MM.1S (cell line): ENCODE data around the gene SOBP.

Experiments used
- DNase-seq: peaks from one replicate; pipeline ENCODE4 v3.0.0-alpha.2; 2015
- H2AFZ ChIP-seq: fragments of 300-600 bp; sonication (generic); 2 replicates; pipeline ENCODE4 v1.6.0; 2016; ENCODE audit warnings: antibody characterized with exemption, low read length
- H3F3A ChIP-seq: fragments of 300-600 bp; sonication (generic); 2 replicates; pipeline ENCODE4 v1.6.1; 2016; ENCODE audit warnings: mild to moderate bottlenecking, antibody characterized with exemption, low read length, moderate library complexity, mixed read lengths; ENCODE audit not compliant: insufficient read depth
- H3K27ac ChIP-seq: fragments of 300-600 bp; sonication (generic); 2 replicates; pipeline ENCODE4 v1.5.1; 2016; ENCODE audit warnings: mild to moderate bottlenecking, low read length
- H3K27me3 ChIP-seq: fragments of 300-600 bp; sonication (generic); replicated peaks from 2 replicates; pipeline ENCODE4 v1.6.0; 2016; ENCODE audit warnings: low read length; ENCODE audit not compliant: insufficient read depth
- H3K36me3 ChIP-seq: fragments of 300-600 bp; sonication (generic); replicated peaks from 2 replicates; pipeline ENCODE4 v1.6.1; 2016; ENCODE audit warnings: mild to moderate bottlenecking, low read length, mixed read lengths; ENCODE audit not compliant: insufficient read depth
- H3K4me1 ChIP-seq: fragments of 300-600 bp; sonication (generic); 2 replicates; pipeline ENCODE4 v1.6.1; 2016; ENCODE audit warnings: low read length, mixed read lengths
- H3K4me2 ChIP-seq: fragments of 300-600 bp; sonication (generic); 2 replicates; pipeline ENCODE4 v1.6.0; 2016; ENCODE audit warnings: low read depth, low read length
- H3K4me3 ChIP-seq: fragments of 300-600 bp; sonication (generic); 2 replicates; pipeline ENCODE4 v1.5.1; 2016; ENCODE audit warnings: low read length, mixed read lengths
- H3K79me2 ChIP-seq: fragments of 300-600 bp; sonication (generic); 2 replicates; pipeline ENCODE4 v1.6.1; 2016; ENCODE audit warnings: mixed run types, low read length, mixed read lengths
- H3K9ac ChIP-seq: fragments of 300-600 bp; sonication (generic); 2 replicates; pipeline ENCODE4 v1.6.1; 2016; ENCODE audit warnings: low read length, mixed read lengths
- H3K9me2 ChIP-seq: fragments of 300-600 bp; sonication (generic); replicated peaks from 2 replicates; pipeline ENCODE4 v1.6.1; 2016; ENCODE audit warnings: mild to moderate bottlenecking, low read length, mixed read lengths; ENCODE audit not compliant: insufficient read depth
- H3K9me3 ChIP-seq: fragments of 300-600 bp; sonication (generic); replicated peaks from 2 replicates; pipeline ENCODE4 v1.6.1; 2016; ENCODE audit warnings: mild to moderate bottlenecking, low read length, mixed read lengths; ENCODE audit not compliant: insufficient read depth
- H4K20me1 ChIP-seq: fragments of 300-600 bp; sonication (generic); 2 replicates; pipeline ENCODE4 v1.6.1; 2016; ENCODE audit warnings: mild to moderate bottlenecking, low read length, moderate library complexity, mixed read lengths; ENCODE audit not compliant: insufficient read depth
- CTCF ChIP-seq: fragments of 300-600 bp; sonication (generic); IDR thresholded peaks from 2 replicates; pipeline ENCODE4 v1.5.1; 2016; ENCODE audit warnings: antibody characterized with exemption, low read length, mixed read lengths
- EZH2 ChIP-seq: fragments of 300-600 bp; sonication (generic); optimal IDR thresholded peaks from 2 replicates; pipeline ENCODE3; 2017; ENCODE audit warnings: low read depth, mild to moderate bottlenecking, antibody characterized with exemption, low read length, mixed read lengths
- EZH2phosphoT487 ChIP-seq: fragments of 300-600 bp; sonication (generic); IDR thresholded peaks from 2 replicates; pipeline ENCODE4 v1.6.1; 2018; ENCODE audit warnings: antibody characterized with exemption, low read length

SOBP gene

GRCh38 chr6:107614828-107615227 lies 124.9 kb downstream of the SOBP start:
- no peaks in the 10 kb centered on the region for H3K27me3 ChIP-seq
- no peak overlapping the region for H2AFZ ChIP-seq
- no peaks in the 10 kb centered on the region for H3K79me2 ChIP-seq
- H3K4me3 ChIP-seq, result no peak overlapping the region
- no peak overlapping the region for H3K4me2 ChIP-seq
- no peaks in the 10 kb centered on the region for H3K9me3 ChIP-seq
- H3K9ac ChIP-seq, result no peak overlapping the region
- H3F3A ChIP-seq, result no peaks in the 10 kb centered on the region
- H3K9me2 ChIP-seq, result no peaks in the 10 kb centered on the region
- TF ChIP-seq EZH2phosphoT487 (no peak), EZH2 (no peak), CTCF (no peak)
- no peaks in the 10 kb centered on the region for H4K20me1 ChIP-seq
- H3K36me3 ChIP-seq, result no peaks in the 10 kb centered on the region
- H3K4me1 ChIP-seq, result no peaks in the 10 kb centered on the region
- DNase-seq, result no peak
- H3K27ac ChIP-seq, result no peak overlapping the region

- H3F3A ChIP-seq, result no peaks in the 10 kb centered on the region
- no peak for DNase-seq
- no peak for TF ChIP-seq EZH2
- TF ChIP-seq EZH2phosphoT487, result no peak
- TF ChIP-seq CTCF, result no peak
- no peaks in the 10 kb centered on the region for H3K27me3 ChIP-seq
- no peaks in the 10 kb centered on the region for H4K20me1 ChIP-seq
- H3K27ac ChIP-seq, result no peak overlapping the region
- no peak overlapping the region for H2AFZ ChIP-seq
- H3K36me3 ChIP-seq, result no peaks in the 10 kb centered on the region
- H3K9me3 ChIP-seq, result no peaks in the 10 kb centered on the region
- no peaks in the 10 kb centered on the region for H3K4me1 ChIP-seq
- no peak overlapping the region for H3K4me3 ChIP-seq
- H3K4me2 ChIP-seq, result no peak overlapping the region
- no peaks in the 10 kb centered on the region for H3K79me2 ChIP-seq
- no peaks in the 10 kb centered on the region for H3K9me2 ChIP-seq
- H3K9ac ChIP-seq, result no peak overlapping the region
Measured at GRCh38 chr6:107616775-107617174, 126.9 kb downstream of the SOBP start.

- Histone ChIP-seq H3K9me2 (no peaks in the 10 kb centered on the region), H2AFZ (no peak overlapping the region), H3K4me1 (no peaks in the 10 kb centered on the region), H3K4me2 (no peak overlapping the region), H3K36me3 (no peaks in the 10 kb centered on the region), H3K27me3 (no peaks in the 10 kb centered on the region), H3K9me3 (no peaks in the 10 kb centered on the region), H3K9ac (no peak overlapping the region), H3F3A (no peaks in the 10 kb centered on the region), H4K20me1 (no peaks in the 10 kb centered on the region), H3K27ac (no peak overlapping the region), H3K79me2 (no peaks in the 10 kb centered on the region), H3K4me3 (no peak overlapping the region)
- TF ChIP-seq EZH2, result no peak
- TF ChIP-seq CTCF, result no peak
- TF ChIP-seq EZH2phosphoT487, result no peak
- no peak for DNase-seq
Measured at GRCh38 chr6:107617341-107617932, 127.5 kb downstream of the SOBP start.
